Globus pallidus (tissue), 1 donor: ENCODE measurements around the gene C1QTNF9B.
"Not testable (repeated sequence)": the region's sequence is repeated elsewhere in the genome, so short reads cannot be mapped to it uniquely, and the experiment has no call there.

Experiments used
- DNase-seq: peaks from one replicate; pipeline ENCODE4 v3.0.0-alpha.2; 2015; ENCODE audit warnings: low spot score

C1QTNF9B gene

GRCh38 chr13:23897452-23897919 lies at the start of gene C1QTNF9B:
TSS of gene C1QTNF9B (minus strand) at chr13:23897502.
- DNase-seq: not testable (repeated sequence)

GRCh38 chr13:23946900-23947299 lies 49.6 kb upstream of the C1QTNF9B start:
- DNase-seq: no peak

- no peak for DNase-seq
Measured at GRCh38 chr13:23946067-23946466, 48.8 kb upstream of the C1QTNF9B start.

GRCh38 chr13:23945612-23946011 lies 48.3 kb upstream of the C1QTNF9B start:
- DNase-seq: no peak

DNA sequence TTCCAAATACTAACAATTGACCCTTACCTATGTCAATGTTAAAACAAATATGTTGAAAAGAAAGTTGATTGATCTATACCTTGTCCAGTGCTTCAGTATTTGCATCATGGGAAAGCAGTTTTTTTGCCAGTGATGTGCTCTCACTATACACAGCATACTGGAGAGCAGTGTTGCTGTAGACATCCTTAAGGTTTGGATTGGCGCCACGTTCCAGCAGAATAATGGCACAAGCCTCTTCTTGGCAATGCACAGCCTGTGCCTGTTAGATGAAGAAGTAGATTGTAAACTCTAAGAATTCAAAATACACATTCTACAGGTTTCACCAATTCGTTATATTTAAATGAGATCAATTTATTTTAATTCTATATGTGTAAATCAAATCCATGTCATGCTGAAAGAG lies 43.9 kb upstream of the C1QTNF9B start:
- DNase-seq: no peak

GRCh38 chr13:23939666-23940065 lies 42.4 kb upstream of the C1QTNF9B start:
- not testable (repeated sequence) for DNase-seq

DNA sequence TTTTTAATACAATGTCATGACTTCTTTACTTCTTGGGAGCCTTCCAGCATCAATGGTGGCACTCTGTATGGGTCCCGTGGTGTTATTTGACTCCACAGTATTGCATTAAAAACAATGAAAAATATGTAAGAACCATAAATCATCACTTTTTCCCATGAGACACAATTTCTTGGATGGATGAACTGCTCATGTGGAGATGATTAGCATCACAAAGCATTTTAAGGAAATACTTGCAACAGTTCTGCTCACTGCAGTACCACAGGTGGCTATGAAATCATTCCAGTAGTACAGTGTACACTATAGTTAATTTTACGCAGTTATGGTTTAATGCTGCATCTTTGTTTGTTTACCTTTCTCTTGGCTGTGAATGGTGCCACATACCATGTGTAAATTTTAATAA lies 37.2 kb upstream of the C1QTNF9B start:
- DNase-seq: no peak

DNA sequence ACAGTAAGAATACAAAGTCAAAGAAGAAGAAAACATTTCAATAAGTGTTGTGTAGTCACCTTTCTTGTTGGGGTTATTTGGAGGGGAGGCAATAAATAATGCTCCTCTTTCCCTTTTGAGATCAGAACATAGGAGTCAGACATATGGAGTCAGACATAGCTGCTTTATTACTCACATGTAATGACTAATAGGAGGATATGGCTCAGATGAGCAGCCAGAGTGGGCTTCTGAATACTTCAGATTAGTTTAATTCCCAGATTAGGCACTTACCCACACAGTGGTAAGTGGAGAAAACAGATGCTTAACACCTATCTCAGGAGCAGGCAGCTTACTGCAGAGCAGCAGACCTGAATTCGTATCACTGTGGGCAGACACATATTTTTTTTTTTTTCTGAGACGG lies 31.7 kb upstream of the C1QTNF9B start:
- DNase-seq: no peak

DNA sequence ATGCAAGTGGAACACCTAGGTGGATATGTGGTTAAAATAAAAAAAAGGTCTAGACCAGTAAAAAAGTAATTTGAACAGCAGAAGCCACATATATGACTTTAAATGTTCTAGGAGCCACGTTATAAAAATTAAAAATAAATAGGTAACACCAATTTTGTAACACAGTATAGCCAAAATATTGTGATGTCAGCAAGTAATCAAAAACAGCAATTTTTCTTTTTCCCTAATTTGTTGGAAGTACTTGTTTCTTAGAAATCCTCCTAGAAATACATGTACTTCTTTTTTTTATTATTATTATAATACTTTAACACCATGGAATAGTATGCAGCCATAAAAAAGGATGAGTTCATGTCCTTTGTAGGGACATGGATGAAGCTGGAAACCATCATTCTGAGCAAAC lies 25.7 kb upstream of the C1QTNF9B start:
- no peak for DNase-seq

GRCh38 chr13:23922005-23922932 lies 25.0 kb upstream of the C1QTNF9B start:
- DNase-seq: no peak

DNA sequence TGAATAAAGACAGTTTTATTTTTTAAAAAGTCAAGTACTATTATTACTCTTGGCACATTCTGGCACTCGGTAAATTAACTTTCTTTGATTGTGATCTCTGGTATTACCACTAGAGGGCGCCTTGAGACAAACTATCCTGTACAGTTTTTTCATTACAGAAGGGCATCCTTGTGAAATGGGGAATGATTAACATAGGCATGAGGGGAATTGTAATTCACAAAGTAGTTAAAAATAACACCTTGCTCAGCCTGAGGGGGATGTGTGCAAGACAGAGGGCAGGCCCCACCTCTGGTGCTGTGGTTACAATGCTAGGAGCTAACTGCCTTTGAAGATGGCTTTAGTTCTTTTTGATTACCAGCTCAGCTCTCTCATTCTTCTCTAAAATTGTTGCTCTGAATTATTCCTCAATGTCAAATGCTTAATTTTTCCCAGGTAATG lies 24.2 kb upstream of the C1QTNF9B start:
- DNase-seq: peak; percentile 75

DNA sequence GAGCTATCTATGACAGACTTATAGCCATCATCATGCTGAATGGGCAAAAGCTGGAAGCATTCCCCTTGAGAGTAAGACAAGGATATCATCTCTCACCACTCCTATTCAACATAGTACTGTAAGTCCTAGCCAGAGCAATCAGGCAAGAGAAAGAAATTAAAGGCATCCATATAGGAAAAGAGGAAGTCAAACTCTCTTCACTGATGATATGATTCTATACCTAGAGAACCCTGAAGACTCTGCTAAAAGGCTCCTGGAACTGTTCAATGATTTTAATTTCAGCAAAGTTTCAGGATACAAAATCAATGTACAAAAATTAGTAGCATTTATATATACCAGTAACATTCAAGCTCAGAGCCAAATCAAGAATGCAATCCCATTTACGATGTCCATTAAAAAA lies 21.7 kb upstream of the C1QTNF9B start:
- no peak for DNase-seq

DNA sequence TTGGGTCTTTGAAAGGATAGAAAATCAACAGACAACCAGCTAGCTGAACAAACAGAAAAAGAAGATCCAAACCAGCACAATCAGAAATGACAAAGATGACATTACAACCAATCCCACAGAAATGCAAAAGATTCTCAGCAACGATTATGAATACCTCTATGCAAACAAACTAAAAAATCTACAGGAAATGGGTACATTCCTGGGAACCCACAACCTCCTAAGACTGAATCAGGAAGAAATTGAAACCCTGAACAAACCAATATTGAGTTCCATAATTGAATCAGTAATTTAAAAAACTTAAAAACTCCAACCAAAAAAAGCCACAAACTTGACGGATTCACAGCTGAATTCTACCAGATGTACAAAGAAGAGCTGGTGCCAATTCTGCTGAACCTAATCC lies 20.9 kb upstream of the C1QTNF9B start:
- no peak for DNase-seq

- DNase-seq: no peak
Measured at GRCh38 chr13:23915308-23915707, 18.0 kb upstream of the C1QTNF9B start.

GRCh38 chr13:23912469-23912868 lies 15.2 kb upstream of the C1QTNF9B start:
- no peak for DNase-seq

GRCh38 chr13:23909606-23910005 lies 12.3 kb upstream of the C1QTNF9B start:
- no peak for DNase-seq

DNA sequence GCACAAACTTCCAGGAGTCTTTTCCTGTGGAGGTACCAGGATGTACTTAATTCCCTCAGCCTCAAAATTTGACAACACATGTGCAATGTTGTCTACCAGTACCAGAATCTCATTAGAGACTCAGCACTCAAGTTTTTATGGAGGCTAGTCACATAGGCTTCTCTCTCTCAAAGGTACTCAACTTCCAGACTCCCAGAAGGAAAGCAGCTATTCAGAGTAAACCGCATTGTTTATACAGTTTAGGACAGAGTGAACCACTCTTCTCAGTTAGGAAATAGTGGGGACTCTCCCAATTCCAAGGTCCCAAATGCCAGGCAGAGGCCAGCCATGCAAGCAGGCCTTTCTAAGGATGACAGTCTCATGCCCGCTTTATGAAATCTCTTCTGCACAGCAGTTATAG lies 8.5 kb upstream of the C1QTNF9B start:
- no peak for DNase-seq

- DNase-seq: no peak
Measured at GRCh38 chr13:23903906-23904280, 6.6 kb upstream of the C1QTNF9B start.

DNA sequence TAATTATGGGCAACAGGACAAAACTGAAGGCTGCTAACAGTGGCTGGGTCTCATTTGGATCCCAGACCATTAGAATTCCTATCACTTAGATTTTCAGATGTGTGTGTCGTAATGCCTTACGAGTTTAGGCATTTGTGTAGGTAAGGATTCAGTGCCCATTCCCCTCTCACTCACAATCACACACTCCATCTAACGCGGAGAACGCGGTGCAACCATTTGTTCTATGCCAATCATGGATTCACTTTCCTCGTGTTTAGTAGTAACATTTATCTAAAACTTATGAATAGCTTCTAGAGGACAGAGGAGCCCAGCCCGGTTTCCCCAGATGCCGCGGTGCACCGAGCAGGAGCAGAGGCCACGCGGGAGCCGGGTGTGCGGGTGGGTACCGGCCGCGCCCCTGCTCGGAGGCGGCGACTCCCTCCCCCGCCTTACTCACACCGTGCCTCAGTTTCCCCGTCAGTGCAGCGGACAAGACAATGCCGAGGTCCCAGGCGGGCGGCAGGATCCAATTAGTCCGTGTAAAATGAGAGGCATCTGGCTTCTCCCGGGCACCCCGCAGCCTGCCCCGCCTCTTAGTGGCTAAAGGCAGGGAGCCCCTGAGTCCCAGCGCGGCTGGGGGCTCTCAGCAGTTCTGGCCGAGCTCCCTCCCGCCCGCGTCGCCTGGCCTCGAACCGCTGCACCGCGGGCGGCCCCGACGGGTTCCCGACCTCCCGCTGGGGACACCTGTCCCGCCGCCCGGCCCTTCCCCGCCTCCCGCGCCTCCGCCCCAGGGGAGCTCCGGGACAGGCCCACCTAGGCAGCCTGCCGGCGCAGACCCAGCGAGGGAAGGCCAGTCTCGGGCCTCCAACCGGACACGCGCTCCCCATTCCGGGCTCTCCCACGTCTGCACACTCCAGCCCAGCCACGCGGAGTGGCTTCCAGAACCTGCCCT lies 5.9 kb upstream of the C1QTNF9B start:
- no peak for DNase-seq

- no peak for DNase-seq
Measured at GRCh38 chr13:23901365-23901764, 4.1 kb upstream of the C1QTNF9B start.

GRCh38 chr13:23899555-23899954 lies 2.3 kb upstream of the C1QTNF9B start:
- no peak for DNase-seq

- DNase-seq: no peak
Measured at GRCh38 chr13:23898101-23898500, 799 bp upstream of the C1QTNF9B start.

DNA sequence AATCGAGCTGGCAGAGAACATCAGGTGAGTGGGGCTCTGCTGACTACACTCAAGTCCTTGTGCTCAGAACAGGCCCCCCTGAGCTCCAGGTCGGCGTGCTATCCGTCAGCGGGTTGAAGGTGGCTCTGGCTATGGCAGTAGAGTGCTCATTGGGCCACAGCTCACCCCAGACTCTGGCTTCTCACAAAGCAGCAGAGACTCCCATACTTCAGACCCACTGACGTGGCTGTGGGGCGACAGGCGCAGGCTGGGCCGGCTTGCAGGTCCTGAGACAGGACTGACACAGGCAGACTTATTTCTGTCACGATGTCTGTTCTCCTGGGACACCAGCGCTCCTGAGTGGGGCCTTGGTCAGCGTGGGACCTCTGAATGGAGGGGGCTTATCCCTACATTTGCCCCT lies 2.6 kb downstream of the C1QTNF9B start:
- DNase-seq: not testable (repeated sequence)
